ENCODE measurements around the gene TIAM2.

DNA sequence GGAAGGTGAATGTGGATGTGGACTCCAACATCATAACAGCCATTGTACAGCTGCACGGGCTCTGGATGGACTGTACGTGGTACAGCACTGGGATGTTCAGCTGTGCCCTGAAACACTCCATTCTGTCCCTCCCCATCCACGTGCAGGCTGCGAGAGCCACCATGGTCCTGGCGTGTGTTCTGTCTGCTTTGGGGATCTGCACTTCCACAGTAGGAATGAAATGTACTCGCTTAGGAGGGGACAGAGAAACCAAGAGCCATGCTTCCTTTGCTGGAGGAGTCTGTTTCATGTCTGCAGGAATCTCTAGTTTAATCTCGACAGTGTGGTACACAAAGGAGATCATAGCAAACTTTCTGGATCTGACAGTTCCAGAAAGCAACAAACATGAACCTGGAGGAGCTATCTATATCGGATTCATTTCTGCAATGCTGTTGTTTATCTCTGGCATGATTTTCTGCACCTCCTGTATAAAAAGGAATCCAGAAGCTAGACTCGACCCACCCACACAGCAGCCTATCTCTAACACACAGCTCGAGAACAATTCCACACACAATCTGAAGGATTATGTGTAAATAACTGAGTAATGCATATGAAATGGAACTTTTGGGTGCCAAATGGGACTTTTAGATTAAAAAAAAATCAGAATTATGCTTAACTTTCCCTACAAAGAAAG lies 280.8 kb downstream of the TIAM2 start:
- TF ChIP-seq EZH2 (IDR thresholded peaks at IDR 0.05; ENCODE audit: borderline replicate concordance, low read depth, low read length, severe bottlenecking) (no peak), MAX (IDR thresholded peaks at IDR 0.05; ENCODE audit: insufficient read depth, insufficient read length) (no peak), POLR2A (IDR thresholded peaks at IDR 0.05; ENCODE audit: low read depth, low read length) (no peak), GATA2 (IDR thresholded peaks at IDR 0.05; ENCODE audit: insufficient read depth, insufficient read length, low read depth, low read length) (no peak), POLR2AphosphoS5 (IDR thresholded peaks at IDR 0.05; ENCODE audit: insufficient read depth, low read depth, low read length) (no peak), JUN (IDR thresholded peaks at IDR 0.05; ENCODE audit: borderline replicate concordance, insufficient read depth, insufficient read length, low read depth) (no peak), FOS (IDR thresholded peaks at IDR 0.05; ENCODE audit: borderline replicate concordance, insufficient read depth, low read length) (no peak), MYC (IDR thresholded peaks at IDR 0.05; ENCODE audit: low read depth, low read length) (no peak)
- TF ChIP-seq, protein P1, sequence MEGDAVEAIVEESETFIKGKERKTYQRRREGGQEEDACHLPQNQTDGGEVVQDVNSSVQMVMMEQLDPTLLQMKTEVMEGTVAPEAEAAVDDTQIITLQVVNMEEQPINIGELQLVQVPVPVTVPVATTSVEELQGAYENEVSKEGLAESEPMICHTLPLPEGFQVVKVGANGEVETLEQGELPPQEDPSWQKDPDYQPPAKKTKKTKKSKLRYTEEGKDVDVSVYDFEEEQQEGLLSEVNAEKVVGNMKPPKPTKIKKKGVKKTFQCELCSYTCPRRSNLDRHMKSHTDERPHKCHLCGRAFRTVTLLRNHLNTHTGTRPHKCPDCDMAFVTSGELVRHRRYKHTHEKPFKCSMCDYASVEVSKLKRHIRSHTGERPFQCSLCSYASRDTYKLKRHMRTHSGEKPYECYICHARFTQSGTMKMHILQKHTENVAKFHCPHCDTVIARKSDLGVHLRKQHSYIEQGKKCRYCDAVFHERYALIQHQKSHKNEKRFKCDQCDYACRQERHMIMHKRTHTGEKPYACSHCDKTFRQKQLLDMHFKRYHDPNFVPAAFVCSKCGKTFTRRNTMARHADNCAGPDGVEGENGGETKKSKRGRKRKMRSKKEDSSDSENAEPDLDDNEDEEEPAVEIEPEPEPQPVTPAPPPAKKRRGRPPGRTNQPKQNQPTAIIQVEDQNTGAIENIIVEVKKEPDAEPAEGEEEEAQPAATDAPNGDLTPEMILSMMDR (IDR thresholded peaks at IDR 0.05; ENCODE audit: extremely low read depth in 1 of 2, insufficient read depth in 1 of 2, low read depth in 1 of 2, low read length in 2 of 2): no peak

Measured in endothelial cell of umbilical vein (primary cell).